Measurements from ENCODE around the gene SPHK1. TPM values are rescaled to one million over a fixed set of nuclear protein-coding genes. Genes with fewer than 3 reads are reported as not detected.

The SPHK1 gene
- total and polyA plus RNA-seq, 2 experiments from 2014 or later, result 72.3 to 113 TPM

GRCh38 chr17:76435751-76436150 lies 51.3 kb downstream of the SPHK1 start:
- H3F3A ChIP-seq (ENCODE audit: insufficient read depth), result no peaks in the 10 kb centered on the region
- WGBS, 2 experiments (ENCODE audit: low coverage in 1 of 2, low lambda C conversion rate in 2 of 2, missing lambda C conversion rate in 2 of 2), result 95 to 98% methylated on average over 11 of the region's 11 CpGs
- no peaks in the 10 kb centered on the region for H3K9me2 ChIP-seq (ENCODE audit: insufficient read depth)
- H3K4me3 ChIP-seq, result no peak overlapping the region
- in situ Hi-C loops (cut with MboI), result no loop called here
- H3K36me3 ChIP-seq (ENCODE audit: low read depth), result no peaks in the 10 kb centered on the region
- no peak overlapping the region for H3K9ac ChIP-seq
- TF ChIP-seq EZH2 (IDR thresholded peaks at IDR 0.05; ENCODE audit: insufficient read depth, poor library complexity, severe bottlenecking) (no peak), EZH2phosphoT487 (IDR thresholded peaks at IDR 0.05; ENCODE audit: insufficient read depth, low read depth) (no peak)
- H3K79me2 ChIP-seq (ENCODE audit: insufficient read depth), result peaks cover 100% of the 10 kb centered on the region
- no peaks in the 10 kb centered on the region for H3K4me1 ChIP-seq (ENCODE audit: insufficient read depth)
- no peak overlapping the region for H3K4me2 ChIP-seq (ENCODE audit: unreplicated experiment)
- peaks cover 24% of the 10 kb centered on the region; the same call in 1 of the 2 replicates for H4K20me1 ChIP-seq (ENCODE audit: insufficient read depth)
- H2AFZ ChIP-seq, result no peak overlapping the region
- no peak overlapping the region for H3K27ac ChIP-seq
- no peaks in the 10 kb centered on the region for H3K9me3 ChIP-seq (ENCODE audit: low read depth)
- H3K27me3 ChIP-seq (replicated peaks; ENCODE audit: insufficient read depth), result no peaks in the 10 kb centered on the region
- no peak for DNase-seq

Small RNA genes lying within 50 kb of the gene (small RNA-seq; reads per million reads assigned to genes)
- not detected for gene RNU6-24P (ENCODE audit: low read depth, low replicate concordance)

Other genes starting within 250 kb of the SPHK1 start
- gene FOXJ1, start 243.4 kb upstream of the SPHK1 start, total RNA-seq (2014; rRNA removed; shearing (Covaris generic)), result not detected in 2 replicates
- not detected in 2 replicates for gene FOXJ1, start 243.4 kb upstream of the SPHK1 start, polyA plus RNA-seq (2016; fragmentation: Nextera tagmentation; extraction: Ambion mirVana)
- 4.0 TPM in 1 of 2 replicates, not detected in the other for gene RNF157, start 144.1 kb upstream of the SPHK1 start, total RNA-seq (2014; rRNA removed; shearing (Covaris generic))
- 0.31 TPM in 1 of 2 replicates, not detected in the other for gene RNF157, start 144.1 kb upstream of the SPHK1 start, polyA plus RNA-seq (2016; fragmentation: Nextera tagmentation; extraction: Ambion mirVana)
- 5.6 and 6.4 TPM in 2 replicates for gene UBALD2, start 119.3 kb upstream of the SPHK1 start, total RNA-seq (2014; rRNA removed; shearing (Covaris generic))
- 0.56 and 1.2 TPM in 2 replicates for gene UBALD2, start 119.3 kb upstream of the SPHK1 start, polyA plus RNA-seq (2016; fragmentation: Nextera tagmentation; extraction: Ambion mirVana)
- gene QRICH2, start 76.3 kb upstream of the SPHK1 start, total RNA-seq (2014; rRNA removed; shearing (Covaris generic)), result 3.7 and 4.0 TPM in 2 replicates
- 1.3 and 1.5 TPM in 2 replicates for gene QRICH2, start 76.3 kb upstream of the SPHK1 start, polyA plus RNA-seq (2016; fragmentation: Nextera tagmentation; extraction: Ambion mirVana)
- gene PRPSAP1, start 30.7 kb upstream of the SPHK1 start, total RNA-seq (2014; rRNA removed; shearing (Covaris generic)), result 44.5 and 53.2 TPM in 2 replicates
- gene PRPSAP1, start 30.7 kb upstream of the SPHK1 start, polyA plus RNA-seq (2016; fragmentation: Nextera tagmentation; extraction: Ambion mirVana), result 55.1 and 56.5 TPM in 2 replicates
- 17.2 TPM in 2 replicates for gene UBE2O, start 68.5 kb downstream of the SPHK1 start, total RNA-seq (2014; rRNA removed; shearing (Covaris generic))
- 7.1 and 7.2 TPM in 2 replicates for gene UBE2O, start 68.5 kb downstream of the SPHK1 start, polyA plus RNA-seq (2016; fragmentation: Nextera tagmentation; extraction: Ambion mirVana)
- not detected in 2 replicates for gene AANAT, start 83.0 kb downstream of the SPHK1 start, total RNA-seq (2014; rRNA removed; shearing (Covaris generic))
- 0.72 TPM in 1 of 2 replicates, not detected in the other for gene AANAT, start 83.0 kb downstream of the SPHK1 start, polyA plus RNA-seq (2016; fragmentation: Nextera tagmentation; extraction: Ambion mirVana)
- 8.9 and 10.0 TPM in 2 replicates for gene RHBDF2, start 116.8 kb downstream of the SPHK1 start, total RNA-seq (2014; rRNA removed; shearing (Covaris generic))
- gene RHBDF2, start 116.8 kb downstream of the SPHK1 start, polyA plus RNA-seq (2016; fragmentation: Nextera tagmentation; extraction: Ambion mirVana), result 12.7 and 12.9 TPM in 2 replicates
- 6.3 and 8.3 TPM in 2 replicates for gene CYGB, start 153.1 kb downstream of the SPHK1 start, total RNA-seq (2014; rRNA removed; shearing (Covaris generic))
- 1.1 and 1.6 TPM in 2 replicates for gene CYGB, start 153.1 kb downstream of the SPHK1 start, polyA plus RNA-seq (2016; fragmentation: Nextera tagmentation; extraction: Ambion mirVana)
- gene PRCD, start 155.4 kb downstream of the SPHK1 start, total RNA-seq (2014; rRNA removed; shearing (Covaris generic)), result 1.5 and 3.4 TPM in 2 replicates
- 0.43 and 0.93 TPM in 2 replicates for gene PRCD, start 155.4 kb downstream of the SPHK1 start, polyA plus RNA-seq (2016; fragmentation: Nextera tagmentation; extraction: Ambion mirVana)
- 0.65 and 1.4 TPM in 2 replicates for gene ST6GALNAC2, start 201.3 kb downstream of the SPHK1 start, total RNA-seq (2014; rRNA removed; shearing (Covaris generic))
- 0.96 and 1.0 TPM in 2 replicates for gene ST6GALNAC2, start 201.3 kb downstream of the SPHK1 start, polyA plus RNA-seq (2016; fragmentation: Nextera tagmentation; extraction: Ambion mirVana)